Tibial artery (tissue), 4 donors: ENCODE measurements around the gene FAP.

Source experiments
- DNase-seq, 2 donors: peaks; one replicate each; pipeline ENCODE4 v3.0.0-alpha.2; 2019
- H3K27ac ChIP-seq, 2 donors: fragments of 200-600 bp; sonication (generic) in 1 of 2; 1 replicate in 1 of 2; 2 replicates in 1 of 2; pipeline ENCODE4 v1.5.1; 2018 to 2019; ENCODE audit warnings: mild to moderate bottlenecking in 1 of 2
- H3K27me3 ChIP-seq, 2 donors: fragments of 200-600 bp; sonication (generic) in 1 of 2; one replicate each; pipeline versions ENCODE4 v1.5.1 to v1.6.0; 2016 to 2019
- H3K36me3 ChIP-seq, 3 donors: fragments of 200-600 bp; sonication (generic) in 2 of 3; one replicate each; pipeline ENCODE4 v1.5.1; 2016 to 2019; ENCODE audit warnings: mild to moderate bottlenecking in 2 of 3
- H3K4me1 ChIP-seq, 4 donors: fragments of 200-600 bp; sonication (generic) in 2 of 4; 1 replicate in 3 of 4; 2 replicates in 1 of 4; pipeline ENCODE4 v1.5.1; 2016 to 2019
- H3K4me3 ChIP-seq, 2 donors: fragments of 200-600 bp; sonication (generic) in 1 of 2; 1 replicate in 1 of 2; 2 replicates in 1 of 2; pipeline ENCODE4 v1.5.1; 2018 to 2019; ENCODE audit warnings: mild to moderate bottlenecking in 2 of 2
- H3K9me3 ChIP-seq, 3 donors: fragments of 200-600 bp; sonication (generic) in 1 of 3; one replicate each; pipeline ENCODE4 v1.5.1; 2016 to 2019
- intact Hi-C: fragments of 100-400 bp; cut with DNase I; formaldehyde crosslinking; loops from one replicate; pipeline ENCODE4 v1.15.0; 2023; ENCODE audit warnings: low total_unique reads
- TF ChIP-seq, protein P1 (sequence below), 2 experiments: fragments of 200-600 bp in 1 of 2; fragments of 450-650 bp in 1 of 2; IDR thresholded peaks; one replicate each; pipeline ENCODE4 v1.5.1; 2017 to 2019; ENCODE audit warnings: antibody characterized with exemption in 2 of 2, mild to moderate bottlenecking in 1 of 2, moderate library complexity in 1 of 2

FAP gene

DNA sequence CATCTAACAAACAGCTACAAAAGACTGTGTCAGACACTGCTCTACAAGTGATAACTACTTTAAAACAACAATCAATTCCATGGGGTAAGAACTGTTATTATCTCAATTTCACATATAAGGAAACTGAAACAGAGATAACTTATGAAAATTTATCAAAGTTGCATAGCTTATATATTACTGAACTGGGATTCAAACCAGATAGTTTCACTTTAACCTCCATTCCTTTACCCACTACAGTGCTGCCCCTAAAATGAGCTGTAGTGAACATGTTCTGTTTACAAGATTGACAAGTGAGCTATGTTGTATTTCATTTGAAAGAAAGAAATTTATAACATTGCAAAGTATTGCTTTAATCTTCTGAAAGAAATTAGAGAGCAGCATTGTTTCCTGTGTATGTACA lies 77.1 kb downstream of the FAP start:
- intact Hi-C loops, result no loop called here
- no peak for DNase-seq
- H3K9me3 ChIP-seq, result no peaks in the 10 kb centered on the region
- H3K36me3 ChIP-seq, result no peaks in the 10 kb centered on the region
- no peaks in the 10 kb centered on the region for H3K27me3 ChIP-seq
- H3K27ac ChIP-seq, result no peak overlapping the region
- H3K4me3 ChIP-seq, result no peak overlapping the region
- TF ChIP-seq, protein P1, sequence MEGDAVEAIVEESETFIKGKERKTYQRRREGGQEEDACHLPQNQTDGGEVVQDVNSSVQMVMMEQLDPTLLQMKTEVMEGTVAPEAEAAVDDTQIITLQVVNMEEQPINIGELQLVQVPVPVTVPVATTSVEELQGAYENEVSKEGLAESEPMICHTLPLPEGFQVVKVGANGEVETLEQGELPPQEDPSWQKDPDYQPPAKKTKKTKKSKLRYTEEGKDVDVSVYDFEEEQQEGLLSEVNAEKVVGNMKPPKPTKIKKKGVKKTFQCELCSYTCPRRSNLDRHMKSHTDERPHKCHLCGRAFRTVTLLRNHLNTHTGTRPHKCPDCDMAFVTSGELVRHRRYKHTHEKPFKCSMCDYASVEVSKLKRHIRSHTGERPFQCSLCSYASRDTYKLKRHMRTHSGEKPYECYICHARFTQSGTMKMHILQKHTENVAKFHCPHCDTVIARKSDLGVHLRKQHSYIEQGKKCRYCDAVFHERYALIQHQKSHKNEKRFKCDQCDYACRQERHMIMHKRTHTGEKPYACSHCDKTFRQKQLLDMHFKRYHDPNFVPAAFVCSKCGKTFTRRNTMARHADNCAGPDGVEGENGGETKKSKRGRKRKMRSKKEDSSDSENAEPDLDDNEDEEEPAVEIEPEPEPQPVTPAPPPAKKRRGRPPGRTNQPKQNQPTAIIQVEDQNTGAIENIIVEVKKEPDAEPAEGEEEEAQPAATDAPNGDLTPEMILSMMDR (IDR thresholded peaks at IDR 0.05), result no peak
- no peaks in the 10 kb centered on the region for H3K4me1 ChIP-seq

DNA sequence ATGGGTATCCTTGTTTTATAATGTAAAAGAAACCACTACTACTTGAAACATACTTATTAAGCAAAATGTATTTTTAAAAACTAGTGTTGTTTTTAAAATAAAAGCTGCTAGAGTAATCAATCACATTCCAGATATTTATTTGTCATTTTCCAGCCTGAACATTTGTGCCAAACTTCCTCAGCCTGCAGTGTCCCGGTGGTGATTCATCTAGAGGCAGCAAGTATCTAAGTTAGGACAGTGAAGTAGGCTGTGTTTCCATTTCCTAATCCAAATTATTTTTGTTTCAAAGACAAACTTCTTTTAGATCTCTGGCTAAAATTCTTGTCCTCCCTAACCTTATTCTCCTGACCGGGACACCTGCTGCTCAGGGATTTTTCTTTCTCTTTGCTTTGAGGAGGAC lies 78.4 kb downstream of the FAP start:
- no peaks in the 10 kb centered on the region for H3K36me3 ChIP-seq
- H3K9me3 ChIP-seq, result no peaks in the 10 kb centered on the region
- intact Hi-C loops, result no loop called here
- no peak overlapping the region for H3K4me3 ChIP-seq
- DNase-seq, result no peak
- no peaks in the 10 kb centered on the region for H3K4me1 ChIP-seq
- no peaks in the 10 kb centered on the region for H3K27me3 ChIP-seq
- TF ChIP-seq, protein P1 (IDR thresholded peaks at IDR 0.05), result no peak
- H3K27ac ChIP-seq, result no peak overlapping the region

DNA sequence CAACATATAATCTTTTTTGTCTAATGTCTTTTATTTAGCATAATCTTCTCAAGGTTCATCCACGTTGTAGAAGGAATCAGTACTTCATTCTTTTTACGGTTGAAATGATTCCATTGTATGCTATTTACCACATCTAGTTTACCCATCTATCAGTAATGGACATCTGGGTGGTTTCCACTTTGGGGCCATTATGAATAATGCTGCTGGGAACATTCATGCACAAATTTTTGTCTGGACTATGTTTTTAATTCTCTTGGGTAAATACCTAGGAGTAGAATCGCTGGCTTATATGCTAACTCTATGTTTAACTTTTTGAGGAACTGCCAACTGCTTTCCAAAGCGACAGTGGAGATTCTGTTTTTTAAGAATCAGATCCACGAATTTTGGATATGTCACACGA lies 83.8 kb downstream of the FAP start:
- no peaks in the 10 kb centered on the region for H3K9me3 ChIP-seq
- intact Hi-C loops, result no loop called here
- no peak for DNase-seq
- H3K4me1 ChIP-seq, result no peaks in the 10 kb centered on the region
- H3K27ac ChIP-seq, result no peak overlapping the region
- no peaks in the 10 kb centered on the region for H3K36me3 ChIP-seq
- no peak overlapping the region for H3K4me3 ChIP-seq
- TF ChIP-seq, protein P1 (IDR thresholded peaks at IDR 0.05), result no peak
- no peaks in the 10 kb centered on the region for H3K27me3 ChIP-seq

DNA sequence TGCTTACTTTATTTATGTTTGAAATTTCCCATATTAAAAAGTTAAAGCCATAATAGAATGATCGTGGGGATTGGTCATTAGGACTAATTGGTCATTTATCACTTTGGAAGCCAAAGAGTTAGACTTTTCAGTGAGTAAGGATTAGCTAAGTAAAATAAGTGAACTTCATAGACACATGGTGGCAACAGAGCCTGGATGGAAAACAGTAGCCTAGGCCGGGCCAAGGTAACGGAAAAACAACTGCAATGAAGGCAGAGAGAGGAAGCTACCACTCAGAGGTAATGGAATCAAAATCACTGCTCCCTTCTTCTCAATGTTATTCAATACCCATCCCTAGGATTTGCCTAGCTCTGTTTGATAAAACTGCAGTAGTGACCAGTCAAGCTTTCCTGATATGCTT lies 87.1 kb downstream of the FAP start:
- no peaks in the 10 kb centered on the region for H3K27me3 ChIP-seq
- intact Hi-C loops, result no loop called here
- TF ChIP-seq, protein P1 (IDR thresholded peaks at IDR 0.05), result no peak
- H3K4me3 ChIP-seq, result no peak overlapping the region
- H3K9me3 ChIP-seq, result no peaks in the 10 kb centered on the region
- H3K27ac ChIP-seq, result no peak overlapping the region
- H3K36me3 ChIP-seq, result no peaks in the 10 kb centered on the region
- H3K4me1 ChIP-seq, result no peaks in the 10 kb centered on the region
- DNase-seq, result no peak

DNA sequence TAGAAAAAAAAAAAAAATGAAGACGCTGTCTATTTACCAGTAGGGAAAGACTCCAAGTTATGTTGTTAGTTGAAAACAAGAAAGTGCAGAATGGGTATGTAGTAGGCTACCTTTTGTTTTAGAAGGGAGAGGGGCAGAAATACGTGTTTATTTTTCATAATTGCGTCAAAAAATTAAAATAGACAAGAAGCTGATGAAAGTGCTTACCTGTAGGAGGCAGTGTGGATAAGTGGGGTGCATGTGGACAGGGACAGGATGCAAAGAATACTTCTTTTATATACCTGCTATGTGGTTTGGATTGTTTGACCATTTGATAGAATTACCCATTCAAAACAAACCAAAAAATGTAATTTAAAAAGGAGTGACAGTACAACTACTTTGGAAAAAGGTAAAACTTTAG lies 88.2 kb downstream of the FAP start:
- Histone ChIP-seq H3K9me3 (no peaks in the 10 kb centered on the region), H3K27ac (no peak overlapping the region), H3K4me3 (no peak overlapping the region), H3K4me1 (no peaks in the 10 kb centered on the region), H3K27me3 (no peaks in the 10 kb centered on the region), H3K36me3 (no peaks in the 10 kb centered on the region)
- intact Hi-C loops, result no loop called here
- no peak for DNase-seq
- TF ChIP-seq, protein P1 (IDR thresholded peaks at IDR 0.05), result no peak

DNA sequence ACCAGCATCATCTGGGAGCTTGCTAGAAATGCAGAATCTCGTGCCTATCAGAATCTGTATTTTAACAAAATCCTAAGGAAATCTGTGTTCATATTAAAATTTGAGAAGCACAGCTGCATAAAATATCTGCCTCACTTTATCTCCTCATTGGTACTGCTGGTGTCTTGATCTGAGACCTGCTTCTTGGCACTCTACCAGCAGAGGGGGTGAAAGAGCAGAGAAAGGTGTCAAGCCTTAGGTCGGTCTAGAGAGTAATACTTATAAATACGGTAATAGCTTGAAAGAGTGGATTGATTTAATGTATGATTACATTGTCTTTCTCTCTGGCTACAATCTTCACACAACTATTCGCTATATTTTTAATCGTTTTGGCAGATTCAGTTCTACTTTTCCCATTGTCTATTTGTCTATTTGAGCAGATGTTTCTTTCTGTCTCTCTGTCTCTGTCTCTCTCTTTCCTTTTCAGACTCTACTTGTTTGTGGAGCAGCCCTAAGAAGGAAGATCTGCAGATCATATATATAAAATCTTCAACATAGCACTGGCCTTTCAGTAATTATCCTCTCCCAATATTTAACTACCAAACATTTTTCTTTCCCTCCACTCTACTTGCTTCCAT lies 89.5 kb downstream of the FAP start:
- peak in 1 of 2 donors; percentile 50 for DNase-seq
- intact Hi-C loops, result no loop called here
- Histone ChIP-seq H3K4me1 (no peaks in the 10 kb centered on the region), H3K27ac (no peak overlapping the region), H3K27me3 (no peaks in the 10 kb centered on the region), H3K4me3 (no peak overlapping the region), H3K36me3 (no peaks in the 10 kb centered on the region), H3K9me3 (no peaks in the 10 kb centered on the region)
- TF ChIP-seq, protein P1 (IDR thresholded peaks at IDR 0.05), result peak; percentile 34 to 40
